DND-41 (cell line): ENCODE data around the gene CTRB2.

Experiments used
- ATAC-seq: fragments of 200-7000 bp; cut with Tn5 transposase; 3 replicates; pipeline ENCODE4 v1.9.1; 2021; ENCODE audit warnings: low read depth; ENCODE audit not compliant: insufficient read depth
- DNase-seq: peaks from one replicate; pipeline ENCODE4 v3.0.0-alpha.2; 2020
- H2AFZ ChIP-seq: 2 replicates; pipeline ENCODE4 v1.6.0; 2012; ENCODE audit warnings: low read depth, low read length
- H3K27ac ChIP-seq: 2 replicates; pipeline ENCODE4 v1.5.1; 2012; ENCODE audit warnings: low read length, inconsistent platforms
- H3K27me3 ChIP-seq: fragments of 200-600 bp; sonication (generic); 2 replicates; pipeline ENCODE4 v1.6.0; 2012; ENCODE audit warnings: low read length, mild to moderate bottlenecking, inconsistent platforms; ENCODE audit not compliant: insufficient read depth, poor library complexity
- H3K36me3 ChIP-seq: 2 replicates; pipeline ENCODE4 v1.5.1; 2012; ENCODE audit warnings: low read length, inconsistent platforms; ENCODE audit not compliant: insufficient read depth
- H3K4me1 ChIP-seq: 2 replicates; pipeline ENCODE4 v1.5.1; 2012; ENCODE audit warnings: mild to moderate bottlenecking, low read length; ENCODE audit not compliant: insufficient read depth
- H3K4me2 ChIP-seq: 2 replicates; pipeline ENCODE4 v1.6.0; 2012; ENCODE audit warnings: mild to moderate bottlenecking, moderate library complexity, low read length, inconsistent platforms; ENCODE audit not compliant: insufficient read depth
- H3K4me3 ChIP-seq, 2 experiments: fragments of 200-600 bp in 1 of 2; shearing (Covaris generic) in 1 of 2; 2 replicates each; pipeline ENCODE4 v1.5.1; 2012 to 2016; ENCODE audit warnings: inconsistent platforms in 2 of 2, low read length in 2 of 2, mild to moderate bottlenecking in 2 of 2, low read depth in 1 of 2, moderate library complexity in 1 of 2
- H3K79me2 ChIP-seq: 2 replicates; pipeline ENCODE4 v1.6.0; 2012; ENCODE audit warnings: low read length, inconsistent platforms; ENCODE audit not compliant: insufficient read depth
- H3K9ac ChIP-seq: 2 replicates; pipeline ENCODE4 v1.6.0; 2012; ENCODE audit warnings: low read depth, mild to moderate bottlenecking, inconsistent platforms, low read length, moderate library complexity
- H3K9me3 ChIP-seq: 2 replicates; pipeline ENCODE4 v1.5.1; 2012; ENCODE audit warnings: low read length, moderate library complexity, mild to moderate bottlenecking, inconsistent platforms; ENCODE audit not compliant: insufficient read depth, severe bottlenecking
- H4K20me1 ChIP-seq: 2 replicates; pipeline ENCODE4 v1.6.0; 2012; ENCODE audit warnings: low read length; ENCODE audit not compliant: insufficient read depth
- CTCF ChIP-seq: IDR thresholded peaks from 2 replicates; pipeline ENCODE4 v1.5.1; 2012; ENCODE audit warnings: borderline replicate concordance, low read length, moderate library complexity, mild to moderate bottlenecking; ENCODE audit not compliant: poor library complexity, severe bottlenecking; ENCODE audit errors: extremely low read depth
- EZH2 ChIP-seq: IDR thresholded peaks from 3 replicates; pipeline ENCODE4 v1.6.1; 2012; ENCODE audit warnings: borderline replicate concordance, low read depth, mild to moderate bottlenecking, moderate library complexity, low read length, inconsistent platforms; ENCODE audit not compliant: severe bottlenecking

The CTRB2 gene

DNA sequence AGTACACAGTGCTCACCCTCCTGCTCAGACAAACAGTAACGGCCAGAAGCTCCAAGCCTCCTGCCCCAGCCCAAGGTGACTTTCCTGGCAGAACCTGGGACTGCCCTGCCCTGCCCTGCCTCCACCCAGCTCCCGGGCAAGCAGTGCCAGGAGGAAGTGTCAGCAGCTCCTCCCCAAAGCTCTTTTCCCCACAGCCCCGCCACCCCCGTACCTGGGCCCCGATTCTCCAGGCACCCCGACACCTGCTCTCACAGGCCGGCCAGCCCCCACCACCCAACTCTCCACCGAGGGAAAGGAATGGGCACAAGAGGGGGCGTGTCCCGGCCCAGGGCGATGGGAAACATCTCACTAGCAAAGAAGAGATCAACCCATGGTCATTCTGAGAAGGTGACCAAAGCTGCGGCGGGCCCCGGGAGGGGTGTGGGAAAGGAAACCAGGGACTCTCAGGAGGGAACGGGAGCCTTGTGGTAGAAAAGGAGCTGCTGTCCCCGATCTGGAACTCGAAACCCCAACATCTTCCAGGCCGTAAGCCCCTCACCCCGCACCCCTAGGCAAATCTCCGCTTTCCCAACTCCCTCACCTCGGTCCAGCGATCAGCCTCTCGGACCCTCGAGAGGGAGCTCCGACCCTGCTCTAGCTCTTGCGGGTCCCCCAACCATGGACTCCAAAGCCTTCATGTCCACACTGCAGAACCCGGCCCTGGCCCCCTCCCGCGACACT lies 43.3 kb upstream of the CTRB2 start:
- Histone ChIP-seq H3K9ac (no peak overlapping the region), H3K27ac (no peak overlapping the region), H3K9me3 (no peaks in the 10 kb centered on the region), H3K4me2 (no peak overlapping the region), H4K20me1 (peaks cover 5% of the 10 kb centered on the region; the same call in 1 of the 2 replicates), H3K79me2 (no peaks in the 10 kb centered on the region), H3K36me3 (no peaks in the 10 kb centered on the region), H3K4me3 (no peak overlapping the region), H3K27me3 (peaks cover 7% of the 10 kb centered on the region), H2AFZ (no peak overlapping the region), H3K4me1 (no peaks in the 10 kb centered on the region)
- no peak for ATAC-seq
- DNase-seq: no peak
- TF ChIP-seq EZH2 (no peak), CTCF (no peak)

DNA sequence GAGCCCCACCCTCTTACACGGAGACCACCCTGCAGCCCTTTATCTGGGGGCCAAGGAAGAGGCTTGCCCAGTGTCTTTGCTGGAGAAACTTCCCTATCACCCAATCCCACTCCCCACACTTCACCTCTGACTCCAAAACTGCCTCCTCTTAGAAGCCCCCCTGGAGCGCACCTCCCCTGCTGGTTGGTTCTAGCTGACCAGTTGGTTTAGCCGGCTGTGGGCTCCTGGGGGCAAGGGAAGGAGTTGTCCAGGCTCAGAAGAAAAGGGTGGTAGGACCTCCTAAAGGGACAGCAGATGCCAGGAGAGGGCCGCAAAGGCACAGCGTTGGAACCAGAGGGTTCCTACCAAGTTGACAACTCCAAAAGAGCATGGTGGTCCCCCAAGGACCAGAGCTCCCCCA lies 42.5 kb upstream of the CTRB2 start:
- TF ChIP-seq CTCF (no peak), EZH2 (no peak)
- H3K4me1 ChIP-seq: no peaks in the 10 kb centered on the region
- H3K36me3 ChIP-seq: no peaks in the 10 kb centered on the region
- H3K9ac ChIP-seq: no peak overlapping the region
- H3K4me3 ChIP-seq: no peak overlapping the region
- H3K27me3 ChIP-seq: no peaks in the 10 kb centered on the region
- H4K20me1 ChIP-seq: peaks cover 5% of the 10 kb centered on the region; the same call in 1 of the 2 replicates
- no peak for DNase-seq
- H3K9me3 ChIP-seq: no peaks in the 10 kb centered on the region
- no peaks in the 10 kb centered on the region for H3K79me2 ChIP-seq
- H3K27ac ChIP-seq: no peak overlapping the region
- no peak overlapping the region for H3K4me2 ChIP-seq
- no peak for ATAC-seq
- no peak overlapping the region for H2AFZ ChIP-seq

DNA sequence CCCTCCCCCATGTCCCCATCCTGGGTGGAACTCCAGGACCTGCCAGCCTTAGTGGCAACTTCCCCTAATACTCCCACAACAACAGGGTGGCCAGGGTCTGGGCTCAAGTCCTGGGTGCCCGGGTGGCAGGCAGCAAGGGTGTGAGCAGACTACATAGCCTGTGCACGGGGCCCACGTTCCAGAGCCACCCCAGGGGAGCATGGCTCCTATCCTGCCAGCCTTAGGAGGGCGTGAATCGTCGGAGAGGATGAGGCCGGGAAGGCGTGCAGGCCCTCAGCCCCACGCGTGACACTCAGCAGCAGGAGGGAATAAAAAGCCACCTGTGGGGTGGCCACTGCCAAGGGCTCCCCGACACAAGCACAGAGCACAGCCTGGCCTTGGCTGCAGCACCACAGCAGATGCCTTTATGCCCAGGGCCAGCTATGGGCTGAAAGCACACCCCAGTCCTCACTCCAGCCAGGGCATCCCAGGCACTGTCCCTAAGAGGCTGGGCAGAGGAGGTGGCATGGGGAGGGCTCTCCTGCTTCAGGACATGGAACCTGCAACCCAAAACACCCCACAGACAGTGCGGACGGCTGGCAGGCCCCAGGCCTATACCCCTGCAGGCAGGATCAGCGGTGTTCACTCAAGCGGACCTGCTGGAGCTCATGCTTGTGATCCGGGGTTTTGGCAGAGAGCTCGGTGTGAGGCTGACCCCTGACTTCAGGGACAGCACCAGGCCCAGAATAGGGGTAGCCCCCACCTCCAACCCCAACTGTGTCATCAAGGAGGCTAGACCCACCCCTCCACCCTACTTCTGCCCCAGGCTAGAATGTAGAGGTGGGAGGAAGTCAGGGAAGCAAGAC lies 41.8 kb upstream of the CTRB2 start:
- no peak overlapping the region for H3K4me2 ChIP-seq
- H3K9me3 ChIP-seq: no peaks in the 10 kb centered on the region
- no peaks in the 10 kb centered on the region for H3K27me3 ChIP-seq
- peaks cover 5% of the 10 kb centered on the region; the same call in 1 of the 2 replicates for H4K20me1 ChIP-seq
- H3K27ac ChIP-seq: no peak overlapping the region
- H3K4me3 ChIP-seq: no peak overlapping the region
- H3K36me3 ChIP-seq: no peaks in the 10 kb centered on the region
- H3K4me1 ChIP-seq: no peaks in the 10 kb centered on the region
- no peak for ATAC-seq
- no peak for TF ChIP-seq CTCF
- TF ChIP-seq EZH2: no peak
- H3K9ac ChIP-seq: no peak overlapping the region
- H3K79me2 ChIP-seq: no peaks in the 10 kb centered on the region
- no peak for DNase-seq
- H2AFZ ChIP-seq: no peak overlapping the region
